HL-60/S4 (cell line): ENCODE results near the gene PRKCH.

Experiments used
- in situ Hi-C: fragments of 300-500 bp; cut with MboI; formaldehyde crosslinking; loops from 2 replicates; pipeline ENCODE4 v1.14.3; 2022; ENCODE audit warnings: low sequenced_read_pairs

The PRKCH gene

GRCh38 chr14:61599942-61600341, 278.6 kb downstream of the PRKCH start:
- in situ Hi-C loops: no loop called here
